GM18907 (cell line): ENCODE results near the gene ODF2.
"Not testable (repeated sequence)": the region's sequence is repeated elsewhere in the genome, so short reads cannot be mapped to it uniquely, and the experiment has no call there.

ENCODE experiments used
- ATAC-seq: cut with Tn5 transposase; IDR thresholded peaks from one replicate; pipeline ENCODE4 v1.9.1; 2021; ENCODE audit warnings: mild to moderate bottlenecking, moderate library complexity; ENCODE audit not compliant: unreplicated experiment

Gene ODF2

DNA sequence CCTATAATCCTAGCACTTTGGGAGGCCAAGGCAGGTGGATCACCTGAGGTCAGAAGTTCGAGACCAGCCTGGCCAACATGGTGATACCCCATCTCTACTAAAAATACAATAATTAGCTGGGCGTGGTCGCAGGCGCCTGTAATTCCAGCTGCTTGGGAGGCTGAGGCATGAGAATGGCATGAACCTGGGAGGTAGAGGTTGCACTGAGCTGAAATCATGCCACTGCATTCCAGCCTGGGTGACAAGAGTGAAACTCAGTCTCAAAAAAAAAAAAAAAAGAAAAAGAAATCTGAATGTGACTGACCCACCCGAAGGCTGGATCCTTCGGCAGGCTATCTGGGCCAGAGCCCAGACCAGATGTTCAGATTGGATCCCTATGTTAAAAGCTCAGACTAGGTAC is 32.5 kb upstream of the ODF2 start:
- not testable (repeated sequence) for ATAC-seq

DNA sequence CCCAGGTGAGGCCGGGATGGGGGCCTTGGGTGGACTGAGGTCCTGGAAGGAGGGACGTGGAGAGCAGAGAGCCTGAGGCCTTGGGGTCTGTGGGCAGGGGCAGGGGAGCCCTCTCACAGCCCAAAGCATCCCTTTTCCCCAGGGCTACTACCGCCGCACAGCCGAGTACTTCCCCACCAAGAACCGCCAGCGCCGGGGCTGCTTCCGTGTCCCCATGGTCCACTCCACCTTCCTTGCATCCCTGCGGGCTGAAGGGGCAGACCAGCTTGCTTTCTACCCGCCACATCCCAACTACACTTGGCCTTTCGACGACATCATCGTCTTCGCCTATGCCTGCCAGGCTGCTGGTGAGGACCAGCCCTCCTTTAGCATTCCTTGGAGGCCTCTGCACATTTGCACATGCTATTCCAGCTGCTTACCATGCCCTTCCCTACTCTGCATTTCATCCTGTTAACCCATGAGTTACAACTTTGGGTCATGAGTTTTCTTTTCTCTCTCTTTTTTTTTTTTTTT is 31.5 kb upstream of the ODF2 start:
- no peak for ATAC-seq

DNA sequence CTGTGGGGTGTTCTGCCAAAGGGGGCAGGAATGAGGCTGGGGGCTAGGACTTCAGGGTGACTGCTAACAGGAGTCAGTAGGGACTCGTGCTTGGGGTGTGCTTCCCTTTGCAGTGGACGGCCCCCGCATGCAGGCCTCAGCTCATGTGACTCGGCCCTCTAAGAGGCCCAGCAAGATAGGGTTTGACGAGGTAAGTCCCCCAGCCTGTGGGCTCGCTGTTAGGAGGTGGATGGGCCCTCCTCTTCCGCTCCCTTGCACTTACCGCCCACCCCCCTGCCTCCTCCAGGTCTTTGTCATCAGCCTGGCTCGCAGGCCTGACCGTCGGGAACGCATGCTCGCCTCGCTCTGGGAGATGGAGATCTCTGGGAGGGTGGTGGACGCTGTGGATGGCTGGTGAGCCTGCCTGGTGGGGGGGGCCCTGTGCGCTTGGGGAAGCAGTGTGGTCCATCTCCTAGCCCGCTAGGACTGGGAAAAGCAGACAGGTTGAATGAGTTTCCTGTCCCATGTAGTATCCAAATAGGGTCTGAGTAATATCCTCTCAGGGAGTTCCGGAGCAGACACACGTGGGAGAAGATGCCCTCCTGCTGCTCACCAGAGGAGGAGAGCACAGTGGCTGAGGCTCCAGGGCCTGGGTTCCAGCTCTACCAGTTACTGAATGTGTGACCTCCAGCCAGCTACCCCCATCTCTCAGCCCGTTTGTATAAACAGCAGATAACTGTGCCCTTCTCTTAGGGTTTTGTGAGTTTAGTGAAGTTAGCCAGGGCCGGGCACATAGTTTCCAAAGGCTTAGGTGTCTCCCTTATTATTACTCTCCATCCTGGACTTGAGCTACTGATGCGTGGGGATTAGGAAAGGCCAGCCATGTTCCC is 26.9 kb upstream of the ODF2 start:
- ATAC-seq, result no peak

DNA sequence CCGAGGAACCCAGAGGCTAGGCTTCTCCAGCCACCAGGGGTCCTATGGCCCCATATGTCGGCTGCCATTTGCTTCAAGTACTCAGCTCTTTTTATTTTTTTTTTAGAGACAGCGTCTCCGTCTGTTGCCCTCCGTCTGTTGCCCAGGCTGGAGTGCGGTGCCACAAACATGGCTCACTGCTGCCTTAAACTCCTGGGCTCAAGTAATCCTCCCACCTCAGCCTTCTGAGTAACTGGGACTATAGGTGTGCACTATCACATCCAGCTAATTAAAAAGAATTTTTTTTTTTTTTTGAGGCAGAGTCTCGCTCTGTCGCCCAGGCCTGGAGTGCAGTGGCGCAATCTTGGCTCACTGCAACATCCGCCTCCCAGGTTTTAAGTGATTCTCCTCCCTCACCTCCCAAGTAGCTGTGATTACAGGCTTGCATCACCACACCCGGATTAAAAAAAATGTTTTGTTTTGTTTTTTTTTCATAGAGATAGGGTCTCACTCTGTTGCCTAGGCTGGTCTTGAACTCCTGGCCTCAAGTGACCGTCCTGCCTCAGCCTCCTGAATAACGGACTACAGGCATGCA is 26.2 kb upstream of the ODF2 start:
- no peak for ATAC-seq

DNA sequence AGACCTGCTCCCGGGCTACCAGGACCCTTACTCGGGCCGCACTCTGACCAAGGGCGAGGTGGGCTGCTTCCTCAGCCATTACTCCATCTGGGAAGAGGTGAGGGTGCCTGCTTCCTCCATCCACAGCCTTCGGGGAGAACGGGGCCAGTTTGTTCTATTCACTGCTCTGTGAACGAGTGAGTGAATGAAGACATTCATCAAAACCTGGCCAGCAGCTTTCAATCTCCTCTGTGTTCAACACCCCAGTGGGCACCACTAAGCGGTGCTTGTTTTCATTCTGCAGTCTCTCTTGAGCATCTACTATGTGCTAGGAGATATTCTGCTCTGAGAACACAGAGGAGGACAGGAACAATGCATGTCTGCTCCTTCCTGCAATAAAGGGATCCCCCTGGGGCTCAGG is 24.6 kb upstream of the ODF2 start:
- ATAC-seq, result no peak

DNA sequence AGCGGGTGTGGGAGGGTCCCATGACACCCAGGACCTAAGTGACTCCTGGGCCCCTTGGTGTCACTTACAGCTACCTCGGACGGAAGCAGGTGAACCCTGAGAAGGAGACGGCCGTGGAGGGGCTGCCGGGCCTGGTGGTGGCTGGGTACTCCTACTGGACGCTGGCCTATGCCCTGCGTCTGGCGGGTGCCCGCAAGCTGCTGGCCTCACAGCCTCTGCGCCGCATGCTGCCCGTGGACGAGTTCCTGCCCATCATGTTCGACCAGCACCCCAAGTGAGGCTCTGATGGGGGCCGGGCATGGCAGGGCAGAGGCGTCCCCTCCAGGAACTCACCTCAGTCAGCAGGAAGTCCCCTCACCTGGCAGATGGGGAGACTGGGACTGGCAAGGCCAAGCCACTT is 21.5 kb upstream of the ODF2 start:
- ATAC-seq, result no peak

DNA sequence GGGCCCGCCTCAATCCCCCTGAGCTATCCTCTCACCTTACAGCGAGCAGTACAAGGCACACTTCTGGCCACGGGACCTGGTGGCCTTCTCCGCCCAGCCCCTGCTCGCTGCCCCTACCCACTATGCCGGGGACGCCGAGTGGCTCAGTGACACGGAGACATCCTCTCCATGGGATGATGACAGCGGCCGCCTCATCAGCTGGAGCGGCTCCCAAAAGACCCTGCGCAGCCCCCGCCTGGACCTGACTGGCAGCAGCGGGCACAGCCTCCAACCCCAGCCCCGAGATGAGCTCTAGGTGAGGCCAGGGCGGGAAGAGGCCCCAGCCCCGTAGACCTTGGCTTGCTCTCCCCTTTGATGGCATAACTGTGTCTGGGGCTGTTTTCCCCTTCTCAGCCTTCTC is 20.2 kb upstream of the ODF2 start:
- no peak for ATAC-seq

DNA sequence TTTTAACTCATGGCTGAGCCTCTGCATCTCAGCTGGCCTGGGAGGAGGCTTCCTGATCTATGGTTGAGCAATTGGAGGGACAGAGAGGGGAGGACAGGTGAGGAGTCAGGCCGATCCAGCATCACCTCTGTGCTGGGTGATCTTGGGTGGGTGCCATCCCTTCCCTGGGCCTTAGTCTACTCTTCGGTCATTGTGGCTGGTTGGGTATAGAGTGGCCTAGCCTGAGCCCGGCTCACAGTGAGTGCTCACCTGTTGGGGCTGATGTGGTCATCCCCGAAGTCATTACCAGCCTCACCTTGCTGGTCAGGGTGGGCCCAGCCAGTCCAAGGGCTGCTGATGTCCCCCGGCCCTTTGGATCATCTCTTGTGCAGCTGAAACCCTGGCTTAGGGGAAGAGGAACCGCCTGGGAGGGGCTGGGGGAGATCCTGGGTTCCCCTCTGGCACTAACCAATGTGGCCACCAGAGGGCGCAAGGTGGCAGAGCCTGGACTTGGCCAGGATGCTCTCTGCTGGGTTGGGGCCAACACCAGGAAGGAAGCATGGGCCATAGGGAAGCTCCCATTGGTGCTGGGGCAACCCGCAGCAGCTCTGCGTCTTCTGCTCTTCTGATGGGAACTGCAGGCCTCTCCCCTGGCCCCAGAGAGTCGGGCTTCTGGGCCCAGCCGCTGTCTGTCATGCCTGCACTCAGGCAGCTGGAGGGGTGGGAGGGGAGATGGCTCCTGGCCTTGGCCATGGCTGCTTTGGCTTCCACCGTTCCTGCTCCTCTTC is 17.3 kb upstream of the ODF2 start:
- peak; percentile 65 for ATAC-seq

DNA sequence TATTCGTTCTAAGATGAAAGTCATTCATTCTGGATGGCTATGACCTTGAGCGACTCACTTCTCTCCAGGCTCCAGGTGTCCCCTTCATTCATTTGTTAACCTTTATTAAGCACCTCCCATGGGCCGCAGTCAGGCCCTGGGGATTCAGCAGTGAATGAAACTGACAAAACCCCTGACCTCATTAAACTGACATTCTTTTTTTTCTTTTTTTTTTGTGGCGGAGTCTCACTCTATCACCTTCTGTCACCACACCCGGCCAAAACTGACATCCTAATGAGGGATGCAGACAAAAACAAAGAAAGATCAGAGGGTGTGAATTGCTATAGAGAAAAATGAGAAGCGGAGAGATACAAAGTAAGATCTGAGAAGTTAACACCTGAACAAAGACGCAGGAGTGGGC is 16.5 kb upstream of the ODF2 start:
- no peak for ATAC-seq

DNA sequence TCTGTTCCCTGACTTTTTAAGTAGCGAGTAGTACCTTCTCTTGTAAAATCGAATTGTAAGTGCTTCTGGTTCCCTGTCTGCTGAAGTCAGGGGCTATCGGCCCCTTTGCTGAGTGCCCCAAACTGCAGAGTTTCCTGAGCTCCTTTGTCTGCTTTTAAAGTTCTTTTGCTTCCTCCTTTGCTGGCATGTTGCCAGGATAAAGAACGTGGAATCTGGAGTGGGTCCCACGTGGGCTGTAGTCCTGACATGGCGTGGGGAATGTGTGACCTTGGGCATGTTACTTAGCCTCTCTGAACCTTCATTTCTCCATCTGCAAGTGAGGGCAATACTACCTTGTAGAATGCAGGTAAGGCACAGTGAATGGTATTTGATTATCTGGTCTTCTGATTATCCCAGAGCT is 13.7 kb upstream of the ODF2 start:
- no peak for ATAC-seq

DNA sequence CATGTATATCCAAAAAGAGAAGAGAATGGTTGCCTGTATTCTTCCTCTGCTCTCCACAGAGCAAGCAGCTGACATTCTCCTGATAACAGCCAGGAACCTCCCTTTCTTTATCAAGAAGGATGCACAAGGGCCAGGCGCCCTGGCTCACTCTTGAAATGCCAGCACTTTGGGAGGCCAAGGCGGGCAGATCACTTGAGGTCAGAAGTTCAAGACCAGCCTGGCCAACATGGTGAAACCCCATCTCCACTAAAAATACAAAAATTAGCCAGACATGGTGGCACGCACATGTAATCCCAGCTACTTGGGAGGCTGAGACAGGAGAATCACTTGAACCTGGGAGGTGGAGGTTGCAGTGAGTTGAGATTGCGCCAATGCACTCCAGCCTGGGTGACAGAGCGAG is 9.3 kb upstream of the ODF2 start:
- not testable (repeated sequence) for ATAC-seq

DNA sequence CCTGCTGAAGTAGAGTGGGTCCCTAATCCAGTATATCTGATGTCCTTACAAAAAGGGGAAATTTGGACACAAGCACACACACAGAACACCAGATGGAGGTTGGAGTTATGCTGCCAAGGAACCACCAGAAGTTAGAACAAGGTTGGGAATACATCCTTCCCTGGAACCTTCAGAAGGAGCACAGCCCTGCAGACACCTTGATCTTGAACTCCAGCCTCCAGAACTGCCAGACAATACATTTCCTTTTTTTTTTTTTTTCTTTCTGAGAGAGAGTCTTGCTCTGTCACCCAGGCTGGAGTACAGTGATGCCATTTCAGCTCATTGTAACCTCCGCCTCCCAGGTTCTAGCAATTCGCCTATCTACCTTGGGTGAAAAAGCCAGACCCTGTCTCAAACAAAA is 7.1 kb upstream of the ODF2 start:
- ATAC-seq, result no peak

DNA sequence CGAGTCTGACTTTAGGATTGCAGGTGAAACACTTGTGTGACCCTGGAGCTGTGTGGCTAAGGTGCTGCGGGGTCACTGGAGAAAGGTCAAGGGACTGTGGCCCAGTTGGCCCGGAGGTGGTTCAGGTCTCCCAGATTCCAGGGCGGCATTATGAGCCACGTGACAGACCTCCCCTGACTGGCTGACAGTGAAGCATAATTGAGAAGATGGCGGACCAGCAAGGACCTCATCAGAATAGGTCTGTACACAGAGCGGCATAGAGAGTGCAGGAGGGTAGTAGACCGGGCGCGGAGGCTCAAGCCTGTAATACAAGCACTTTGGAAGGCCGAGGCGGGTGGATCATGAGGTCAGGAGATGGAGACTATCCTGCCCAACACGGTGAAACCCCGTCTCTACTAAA is 815 bp upstream of the ODF2 start:
- ATAC-seq, result no peak

DNA sequence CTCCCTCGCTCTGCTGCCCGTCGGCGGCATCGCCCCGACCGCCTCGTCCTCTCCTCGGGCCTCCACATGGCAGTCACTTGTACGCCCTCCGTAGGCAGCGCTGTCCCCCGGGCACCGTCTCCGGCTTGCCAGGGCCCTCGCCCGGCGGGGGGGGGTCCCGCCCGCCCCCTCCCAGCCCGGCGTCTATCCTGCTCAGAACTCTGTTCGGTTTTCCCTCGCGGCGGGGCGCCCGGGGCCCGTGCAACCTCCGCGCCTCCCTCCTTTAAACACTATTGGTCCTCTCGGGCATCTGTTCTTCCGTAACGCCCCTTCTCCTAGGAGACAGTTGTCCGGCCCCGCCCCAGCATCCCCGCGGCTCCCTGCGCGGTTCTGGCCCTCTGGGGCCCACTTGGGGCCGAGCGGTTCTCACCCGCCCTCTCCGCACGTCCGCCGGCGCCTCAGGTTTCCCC is 831 bp downstream of the ODF2 start:
- peak; percentile 52 for ATAC-seq

DNA sequence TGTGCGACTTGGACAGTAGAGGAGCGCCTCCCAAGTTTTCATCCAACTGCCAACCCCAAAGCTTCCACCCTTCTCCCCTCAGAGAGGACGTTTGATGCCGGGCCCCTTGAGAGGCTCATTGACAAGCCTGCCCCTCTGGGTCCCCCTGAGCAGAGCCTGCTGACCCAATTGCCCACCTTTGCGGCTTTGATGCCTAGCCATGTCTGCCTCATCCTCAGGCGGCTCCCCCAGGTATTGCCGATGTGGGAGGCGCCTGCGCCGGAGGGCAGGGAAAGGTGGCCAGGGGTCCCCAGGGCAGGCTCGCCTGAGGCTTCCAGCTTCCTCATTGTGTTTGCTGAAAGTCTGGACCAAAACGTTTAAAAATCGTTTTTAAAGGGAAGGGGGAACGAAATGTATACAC is 1.4 kb downstream of the ODF2 start:
- ATAC-seq, result no peak

DNA sequence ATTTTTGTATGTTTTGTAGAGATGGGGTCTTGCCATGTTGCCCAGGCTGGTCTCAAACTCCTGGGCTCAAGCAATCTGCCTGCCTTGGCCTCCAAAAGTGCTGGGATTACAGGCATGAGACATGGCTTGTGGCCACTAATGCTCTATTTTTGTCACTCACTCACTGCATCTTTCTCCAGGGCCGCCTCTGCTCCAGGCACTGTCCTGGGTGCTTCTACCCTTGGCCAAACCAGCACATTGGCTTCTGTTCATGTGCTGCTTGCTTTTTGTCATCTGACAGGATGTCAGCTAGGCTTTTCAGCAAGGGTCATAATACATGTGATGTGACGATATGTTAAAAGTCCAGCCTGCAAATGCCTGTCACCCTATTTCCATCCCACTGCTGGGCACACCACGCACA is 3.2 kb downstream of the ODF2 start:
- no peak for ATAC-seq

DNA sequence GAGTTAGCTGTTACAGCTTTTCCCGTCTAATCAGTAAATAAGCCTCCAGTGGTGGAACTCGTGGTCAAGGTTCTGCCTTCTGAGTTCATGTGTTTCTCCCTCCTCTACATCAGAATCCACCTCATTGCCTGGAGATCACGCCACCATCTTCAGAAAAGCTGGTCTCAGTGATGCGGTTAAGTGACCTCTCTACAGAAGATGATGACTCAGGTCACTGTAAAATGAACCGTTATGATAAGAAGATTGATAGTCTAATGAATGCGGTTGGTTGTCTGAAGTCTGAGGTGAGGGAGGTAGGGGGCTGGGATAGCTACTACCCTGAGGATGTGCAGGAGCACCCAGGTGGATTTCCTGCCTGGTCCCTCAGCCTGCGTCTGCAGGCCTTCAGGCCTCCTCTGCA is 13.3 kb downstream of the ODF2 start:
- no peak for ATAC-seq

DNA sequence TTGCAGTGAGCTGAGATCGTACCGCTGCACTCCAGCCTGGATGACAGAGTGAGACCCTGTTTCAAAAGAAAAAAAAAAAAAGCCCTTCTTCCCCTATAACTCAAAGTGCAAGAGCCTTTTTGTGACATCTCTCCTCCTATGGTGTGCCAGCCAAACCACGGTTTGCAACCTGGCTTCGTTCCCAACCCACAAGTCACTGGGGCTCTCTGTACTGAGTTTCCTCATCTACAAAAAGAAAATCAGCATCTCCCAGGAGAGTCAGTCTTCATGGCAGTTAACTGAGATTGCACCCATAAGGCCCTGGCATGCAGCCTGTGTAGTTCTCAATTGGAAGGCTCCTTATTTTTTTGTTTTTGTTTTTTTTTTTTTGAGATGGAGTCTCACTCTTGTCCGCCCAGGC is 14.8 kb downstream of the ODF2 start:
- ATAC-seq, result no peak

DNA sequence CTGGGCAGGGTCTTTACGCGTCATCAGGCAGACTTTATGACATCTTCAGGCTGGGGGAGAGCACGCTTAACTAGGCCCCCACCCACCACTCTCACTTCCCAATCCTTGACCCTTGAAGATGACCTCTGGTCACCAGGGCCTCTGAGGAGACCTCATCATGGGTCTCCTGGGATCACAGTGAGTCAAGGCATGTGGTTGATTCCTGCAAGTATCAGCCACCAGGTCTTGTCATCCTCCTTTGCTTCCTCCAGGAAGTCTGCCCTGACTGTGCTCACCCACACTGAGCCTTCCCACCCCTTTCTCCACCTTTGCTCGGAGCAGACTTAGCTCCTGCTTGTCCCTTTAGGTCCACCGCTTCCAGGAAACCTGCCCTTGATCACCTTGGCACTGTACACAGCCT is 17.3 kb downstream of the ODF2 start:
- no peak for ATAC-seq

DNA sequence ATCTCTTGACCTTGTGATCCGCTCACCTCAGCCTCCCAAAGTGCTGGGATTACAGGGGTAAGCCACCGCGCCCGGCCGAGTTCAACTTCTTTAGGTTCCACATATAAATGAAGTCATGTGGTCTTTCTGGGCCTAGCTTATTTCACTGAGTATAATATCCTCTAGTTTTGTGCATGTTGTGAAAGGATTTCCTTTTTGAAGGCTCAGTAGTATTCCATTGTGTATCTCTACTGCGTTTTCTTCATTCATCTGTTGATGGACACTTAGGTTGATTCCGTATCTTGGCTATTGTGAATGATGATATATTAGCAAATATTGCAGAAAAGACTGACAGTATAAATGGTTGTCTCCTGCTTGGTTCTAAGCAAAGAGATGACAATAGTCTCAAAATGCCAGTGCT is 20.1 kb downstream of the ODF2 start:
- no peak for ATAC-seq

DNA sequence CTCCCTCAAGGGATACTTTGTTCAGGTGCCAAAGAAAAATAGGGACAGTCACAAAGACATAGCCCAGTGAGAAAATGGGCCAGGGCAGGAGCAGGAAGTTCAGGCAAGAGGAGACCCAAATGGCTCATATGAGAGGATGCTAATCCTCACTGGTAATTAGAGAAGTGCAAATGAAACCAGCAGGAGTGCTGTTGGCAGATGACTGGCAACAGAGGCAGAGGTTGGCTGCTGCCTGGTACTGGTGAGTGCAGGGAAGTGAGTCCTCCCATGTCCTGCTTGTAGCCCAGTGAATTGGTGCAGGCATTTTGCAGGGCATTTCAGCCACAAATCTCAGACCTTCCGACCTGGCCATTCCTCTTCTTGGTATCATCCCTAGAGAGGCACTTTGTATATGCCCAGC is 23.5 kb downstream of the ODF2 start:
- no peak for ATAC-seq

DNA sequence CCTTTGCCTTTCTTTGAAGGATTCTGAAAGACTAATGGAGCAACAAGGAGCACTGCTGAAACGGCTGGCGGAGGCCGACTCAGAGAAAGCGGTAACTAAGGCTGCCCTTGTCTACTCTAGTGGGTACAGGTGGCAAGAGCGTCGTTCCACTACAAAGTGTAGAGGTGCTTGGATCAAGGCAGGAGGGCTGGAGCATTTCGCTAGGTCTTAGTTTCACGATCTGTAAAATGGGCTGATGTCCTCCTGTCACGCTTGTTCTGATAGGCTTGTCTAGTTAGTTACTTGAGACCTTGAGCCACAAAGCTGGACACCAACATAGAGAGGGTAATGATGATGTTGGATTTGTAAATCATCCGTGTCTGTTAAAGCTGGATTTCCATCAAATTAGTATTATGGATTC is 25.8 kb downstream of the ODF2 start:
- no peak for ATAC-seq
